ENCODE measurements around the gene DTNB. TPM values are rescaled to one million over a fixed set of nuclear protein-coding genes. Genes with fewer than 3 reads are reported as not detected.
A peak's percentile ranks its signal among the peaks of the same experiment; 100 is the strongest.

Gene DTNB
- total and polyA plus RNA-seq, 10 of the 15 experiments (the other 5 are each of a cell fraction or from before 2014, with no cell fraction given) = 4.5 to 30.6 (median 11.9) TPM

DNA sequence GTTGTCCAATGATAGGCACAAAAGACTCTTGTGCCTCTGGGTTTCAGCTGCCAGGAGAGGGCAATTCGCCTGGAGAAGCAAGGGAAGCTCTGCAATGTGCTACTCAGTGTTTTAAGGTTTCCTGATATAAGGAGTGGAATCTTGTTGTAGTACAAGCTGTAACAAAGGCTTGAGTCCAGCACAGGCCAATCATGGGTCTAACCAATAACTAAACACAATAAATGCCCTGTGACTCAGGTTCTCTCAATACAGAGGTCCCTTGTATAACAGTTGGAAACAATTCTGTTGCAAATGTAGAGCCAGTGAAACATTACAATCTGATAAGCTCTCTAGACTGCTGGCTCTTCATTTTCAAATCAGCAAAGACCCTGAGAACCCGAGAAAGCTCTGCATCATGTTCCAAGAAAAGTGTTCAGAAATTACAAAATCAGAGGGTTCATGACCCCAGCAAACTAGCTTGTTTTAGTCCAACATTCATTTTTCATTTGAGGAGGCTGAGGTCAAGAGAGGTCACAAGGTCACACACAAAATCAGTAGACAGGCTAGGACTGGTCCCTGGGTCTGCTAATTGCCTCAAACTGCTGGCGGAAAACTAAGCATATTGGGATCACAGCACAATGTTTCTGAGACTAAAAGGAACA, 272.7 kb downstream of the DTNB start (continued):
- TF ChIP-seq, protein P1, sequence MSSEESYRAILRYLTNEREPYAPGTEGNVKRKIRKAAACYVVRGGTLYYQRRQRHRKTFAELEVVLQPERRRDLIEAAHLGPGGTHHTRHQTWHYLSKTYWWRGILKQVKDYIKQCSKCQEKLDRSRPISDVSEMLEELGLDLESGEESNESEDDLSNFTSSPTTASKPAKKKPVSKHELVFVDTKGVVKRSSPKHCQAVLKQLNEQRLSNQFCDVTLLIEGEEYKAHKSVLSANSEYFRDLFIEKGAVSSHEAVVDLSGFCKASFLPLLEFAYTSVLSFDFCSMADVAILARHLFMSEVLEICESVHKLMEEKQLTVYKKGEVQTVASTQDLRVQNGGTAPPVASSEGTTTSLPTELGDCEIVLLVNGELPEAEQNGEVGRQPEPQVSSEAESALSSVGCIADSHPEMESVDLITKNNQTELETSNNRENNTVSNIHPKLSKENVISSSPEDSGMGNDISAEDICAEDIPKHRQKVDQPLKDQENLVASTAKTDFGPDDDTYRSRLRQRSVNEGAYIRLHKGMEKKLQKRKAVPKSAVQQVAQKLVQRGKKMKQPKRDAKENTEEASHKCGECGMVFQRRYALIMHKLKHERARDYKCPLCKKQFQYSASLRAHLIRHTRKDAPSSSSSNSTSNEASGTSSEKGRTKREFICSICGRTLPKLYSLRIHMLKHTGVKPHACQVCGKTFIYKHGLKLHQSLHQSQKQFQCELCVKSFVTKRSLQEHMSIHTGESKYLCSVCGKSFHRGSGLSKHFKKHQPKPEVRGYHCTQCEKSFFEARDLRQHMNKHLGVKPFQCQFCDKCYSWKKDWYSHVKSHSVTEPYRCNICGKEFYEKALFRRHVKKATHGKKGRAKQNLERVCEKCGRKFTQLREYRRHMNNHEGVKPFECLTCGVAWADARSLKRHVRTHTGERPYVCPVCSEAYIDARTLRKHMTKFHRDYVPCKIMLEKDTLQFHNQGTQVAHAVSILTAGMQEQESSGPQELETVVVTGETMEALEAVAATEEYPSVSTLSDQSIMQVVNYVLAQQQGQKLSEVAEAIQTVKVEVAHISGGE (CRISPR knock-in tag; IDR thresholded peaks at IDR 0.05) = no peak
- TF ChIP-seq, protein P2, sequence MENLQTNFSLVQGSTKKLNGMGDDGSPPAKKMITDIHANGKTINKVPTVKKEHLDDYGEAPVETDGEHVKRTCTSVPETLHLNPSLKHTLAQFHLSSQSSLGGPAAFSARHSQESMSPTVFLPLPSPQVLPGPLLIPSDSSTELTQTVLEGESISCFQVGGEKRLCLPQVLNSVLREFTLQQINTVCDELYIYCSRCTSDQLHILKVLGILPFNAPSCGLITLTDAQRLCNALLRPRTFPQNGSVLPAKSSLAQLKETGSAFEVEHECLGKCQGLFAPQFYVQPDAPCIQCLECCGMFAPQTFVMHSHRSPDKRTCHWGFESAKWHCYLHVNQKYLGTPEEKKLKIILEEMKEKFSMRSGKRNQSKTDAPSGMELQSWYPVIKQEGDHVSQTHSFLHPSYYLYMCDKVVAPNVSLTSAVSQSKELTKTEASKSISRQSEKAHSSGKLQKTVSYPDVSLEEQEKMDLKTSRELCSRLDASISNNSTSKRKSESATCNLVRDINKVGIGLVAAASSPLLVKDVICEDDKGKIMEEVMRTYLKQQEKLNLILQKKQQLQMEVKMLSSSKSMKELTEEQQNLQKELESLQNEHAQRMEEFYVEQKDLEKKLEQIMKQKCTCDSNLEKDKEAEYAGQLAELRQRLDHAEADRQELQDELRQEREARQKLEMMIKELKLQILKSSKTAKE (IDR thresholded peaks at IDR 0.05; ENCODE audit: low read depth, poor library complexity, severe bottlenecking) = no peak
- no peak for TF ChIP-seq YY1 (IDR thresholded peaks at IDR 0.05; ENCODE audit: low read depth, low read length)
- no peak for TF ChIP-seq EZH2 (IDR thresholded peaks at IDR 0.05; ENCODE audit: borderline replicate concordance, control insufficient read depth, low read depth, low read length)
- TF ChIP-seq STAT1 (conservative IDR thresholded peaks at IDR 0.05) = no peak
- TF ChIP-seq, protein P3, sequence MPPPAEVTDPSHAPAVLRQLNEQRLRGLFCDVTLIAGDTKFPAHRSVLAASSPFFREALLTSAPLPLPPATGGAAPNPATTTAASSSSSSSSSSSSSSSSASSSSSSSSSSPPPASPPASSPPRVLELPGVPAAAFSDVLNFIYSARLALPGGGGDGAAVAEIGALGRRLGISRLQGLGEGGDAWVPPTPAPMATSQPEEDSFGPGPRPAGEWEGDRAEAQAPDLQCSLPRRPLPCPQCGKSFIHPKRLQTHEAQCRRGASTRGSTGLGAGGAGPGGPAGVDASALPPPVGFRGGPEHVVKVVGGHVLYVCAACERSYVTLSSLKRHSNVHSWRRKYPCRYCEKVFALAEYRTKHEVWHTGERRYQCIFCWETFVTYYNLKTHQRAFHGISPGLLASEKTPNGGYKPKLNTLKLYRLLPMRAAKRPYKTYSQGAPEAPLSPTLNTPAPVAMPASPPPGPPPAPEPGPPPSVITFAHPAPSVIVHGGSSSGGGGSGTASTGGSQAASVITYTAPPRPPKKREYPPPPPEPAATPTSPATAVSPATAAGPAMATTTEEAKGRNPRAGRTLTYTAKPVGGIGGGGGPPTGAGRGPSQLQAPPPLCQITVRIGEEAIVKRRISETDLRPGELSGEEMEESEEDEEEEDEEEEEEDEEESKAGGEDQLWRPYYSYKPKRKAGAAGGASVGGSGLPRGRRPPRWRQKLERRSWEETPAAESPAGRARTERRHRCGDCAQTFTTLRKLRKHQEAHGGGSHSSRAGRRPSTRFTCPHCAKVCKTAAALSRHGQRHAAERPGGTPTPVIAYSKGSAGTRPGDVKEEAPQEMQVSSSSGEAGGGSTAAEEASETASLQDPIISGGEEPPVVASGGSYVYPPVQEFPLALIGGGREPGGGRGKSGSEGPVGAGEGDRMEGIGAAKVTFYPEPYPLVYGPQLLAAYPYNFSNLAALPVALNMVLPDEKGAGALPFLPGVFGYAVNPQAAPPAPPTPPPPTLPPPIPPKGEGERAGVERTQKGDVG (CRISPR knock-in tag; IDR thresholded peaks at IDR 0.05) = no peak
- no peak for TF ChIP-seq TCF12 (IDR thresholded peaks at IDR 0.05; ENCODE audit: low read depth, low read length)
- no peak for TF ChIP-seq ZSCAN29 (IDR thresholded peaks at IDR 0.05)
- TF ChIP-seq SMAD5 (IDR thresholded peaks at IDR 0.05; ENCODE audit: low read depth) = no peak
- TF ChIP-seq FOS (IDR thresholded peaks at IDR 0.05; ENCODE audit: borderline replicate concordance, extremely low read depth, insufficient read length) = no peak
- TF ChIP-seq, protein P4, sequence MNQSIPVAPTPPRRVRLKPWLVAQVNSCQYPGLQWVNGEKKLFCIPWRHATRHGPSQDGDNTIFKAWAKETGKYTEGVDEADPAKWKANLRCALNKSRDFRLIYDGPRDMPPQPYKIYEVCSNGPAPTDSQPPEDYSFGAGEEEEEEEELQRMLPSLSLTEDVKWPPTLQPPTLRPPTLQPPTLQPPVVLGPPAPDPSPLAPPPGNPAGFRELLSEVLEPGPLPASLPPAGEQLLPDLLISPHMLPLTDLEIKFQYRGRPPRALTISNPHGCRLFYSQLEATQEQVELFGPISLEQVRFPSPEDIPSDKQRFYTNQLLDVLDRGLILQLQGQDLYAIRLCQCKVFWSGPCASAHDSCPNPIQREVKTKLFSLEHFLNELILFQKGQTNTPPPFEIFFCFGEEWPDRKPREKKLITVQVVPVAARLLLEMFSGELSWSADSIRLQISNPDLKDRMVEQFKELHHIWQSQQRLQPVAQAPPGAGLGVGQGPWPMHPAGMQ (IDR thresholded peaks at IDR 0.05; ENCODE audit: borderline replicate concordance) = no peak
- TF ChIP-seq NFIC (IDR thresholded peaks at IDR 0.05; ENCODE audit: low read depth, low read length) = 0 out of 2 replicates have a peak, but pooled peaks have one; percentile 16
- peak; percentile 57 for TF ChIP-seq NR2C1 (IDR thresholded peaks at IDR 0.05)

Measured in GM12878 (cell line).